Retinal pigment epithelial cell (primary cell): ENCODE measurements around the gene MAPKAPK2.

Experiments
- DNase-seq: peaks from one replicate; pipeline ENCODE4 v3.0.0-alpha.2; 2010; ENCODE audit warnings: low read depth
- H3K4me3 ChIP-seq: 2 replicates; pipeline ENCODE4 v1.5.1; 2011; ENCODE audit warnings: mild to moderate bottlenecking, low read length, control low read depth, moderate library complexity
- CTCF ChIP-seq: conservative IDR thresholded peaks from 2 replicates; pipeline ENCODE4 v1.5.1; 2011; ENCODE audit warnings: low read depth, low read length, control low read depth, inconsistent platforms

MAPKAPK2 gene

GRCh38 chr1:206742719-206743383, 58.1 kb downstream of the MAPKAPK2 start:
- no peak overlapping the region for H3K4me3 ChIP-seq
- DNase-seq: no peak
- TF ChIP-seq CTCF: no peak

GRCh38 chr1:206744683-206745082, 60.0 kb downstream of the MAPKAPK2 start:
- no peak overlapping the region for H3K4me3 ChIP-seq
- DNase-seq: no peak
- no peak for TF ChIP-seq CTCF

- no peak for DNase-seq
- H3K4me3 ChIP-seq: no peak overlapping the region
- TF ChIP-seq CTCF: no peak
Observed at GRCh38 chr1:206745301-206745700, 60.6 kb downstream of the MAPKAPK2 start.

GRCh38 chr1:206748348-206749030, 63.8 kb downstream of the MAPKAPK2 start:
- H3K4me3 ChIP-seq: no peak overlapping the region
- TF ChIP-seq CTCF: no peak
- DNase-seq: no peak

GRCh38 chr1:206751891-206752290, 67.2 kb downstream of the MAPKAPK2 start:
- no peak for DNase-seq
- no peak for TF ChIP-seq CTCF
- H3K4me3 ChIP-seq: no peak overlapping the region

- TF ChIP-seq CTCF: no peak
- H3K4me3 ChIP-seq: no peak overlapping the region
Observed at GRCh38 chr1:206752481-206752880, 67.8 kb downstream of the MAPKAPK2 start.

GRCh38 chr1:206753141-206753540, 68.4 kb downstream of the MAPKAPK2 start:
- no peak for DNase-seq
- TF ChIP-seq CTCF: no peak
- H3K4me3 ChIP-seq: no peak overlapping the region

More at GRCh38 chr1:206752481-206752880, 67.8 kb downstream of the MAPKAPK2 start:
- DNase-seq: no peak
